ENCODE results near the gene C6orf89. TPM values are rescaled to one million over a fixed set of nuclear protein-coding genes. Genes with fewer than 3 reads are reported as not detected.

Gene C6orf89
- total and polyA plus RNA-seq, 2 of the 13 experiments (the other 11 are each of a cell fraction or from before 2014, with no cell fraction given), result 22.1 to 32.2 TPM

DNA sequence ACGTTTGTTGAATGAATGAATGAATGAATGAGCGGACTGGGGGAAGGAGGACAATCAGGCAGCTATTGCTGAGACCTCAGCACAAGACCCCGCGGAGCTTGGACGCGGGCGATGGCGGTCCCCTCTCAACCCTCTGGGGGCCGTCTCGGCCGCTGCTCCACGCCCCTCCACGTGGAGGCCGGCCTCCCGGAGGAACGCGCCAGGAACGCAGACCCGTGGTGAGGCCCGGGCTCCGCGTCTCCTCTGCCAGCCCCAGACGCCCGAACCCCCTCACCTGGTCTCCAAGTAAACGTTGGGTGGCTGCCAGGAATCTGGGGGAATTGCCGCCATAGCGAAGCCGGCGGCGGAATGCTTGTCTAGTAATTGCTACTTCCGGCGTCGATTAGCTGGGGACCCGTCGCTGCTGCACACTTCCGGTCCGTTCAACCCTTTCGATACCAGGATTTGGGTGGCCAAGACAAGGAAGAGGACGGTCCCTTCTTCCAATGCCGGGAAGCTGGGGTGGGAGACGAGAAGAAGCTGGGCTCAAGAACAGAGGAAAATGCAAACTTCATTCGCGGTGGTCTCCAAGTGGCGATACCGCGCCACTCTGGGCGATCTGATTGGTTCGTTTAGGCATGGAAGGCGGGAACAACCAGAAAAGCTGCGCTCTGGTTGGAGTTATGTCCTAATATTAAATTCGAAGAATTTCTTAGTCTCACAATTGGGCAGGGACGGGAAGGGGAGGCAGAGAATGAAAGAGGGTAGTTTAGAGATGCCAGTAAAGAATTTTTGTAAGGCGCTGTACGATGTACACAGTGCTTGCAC, 11.1 kb upstream of the C6orf89 start, which contains the start of gene PPIL1 (continued):
- TF ChIP-seq, protein P1, sequence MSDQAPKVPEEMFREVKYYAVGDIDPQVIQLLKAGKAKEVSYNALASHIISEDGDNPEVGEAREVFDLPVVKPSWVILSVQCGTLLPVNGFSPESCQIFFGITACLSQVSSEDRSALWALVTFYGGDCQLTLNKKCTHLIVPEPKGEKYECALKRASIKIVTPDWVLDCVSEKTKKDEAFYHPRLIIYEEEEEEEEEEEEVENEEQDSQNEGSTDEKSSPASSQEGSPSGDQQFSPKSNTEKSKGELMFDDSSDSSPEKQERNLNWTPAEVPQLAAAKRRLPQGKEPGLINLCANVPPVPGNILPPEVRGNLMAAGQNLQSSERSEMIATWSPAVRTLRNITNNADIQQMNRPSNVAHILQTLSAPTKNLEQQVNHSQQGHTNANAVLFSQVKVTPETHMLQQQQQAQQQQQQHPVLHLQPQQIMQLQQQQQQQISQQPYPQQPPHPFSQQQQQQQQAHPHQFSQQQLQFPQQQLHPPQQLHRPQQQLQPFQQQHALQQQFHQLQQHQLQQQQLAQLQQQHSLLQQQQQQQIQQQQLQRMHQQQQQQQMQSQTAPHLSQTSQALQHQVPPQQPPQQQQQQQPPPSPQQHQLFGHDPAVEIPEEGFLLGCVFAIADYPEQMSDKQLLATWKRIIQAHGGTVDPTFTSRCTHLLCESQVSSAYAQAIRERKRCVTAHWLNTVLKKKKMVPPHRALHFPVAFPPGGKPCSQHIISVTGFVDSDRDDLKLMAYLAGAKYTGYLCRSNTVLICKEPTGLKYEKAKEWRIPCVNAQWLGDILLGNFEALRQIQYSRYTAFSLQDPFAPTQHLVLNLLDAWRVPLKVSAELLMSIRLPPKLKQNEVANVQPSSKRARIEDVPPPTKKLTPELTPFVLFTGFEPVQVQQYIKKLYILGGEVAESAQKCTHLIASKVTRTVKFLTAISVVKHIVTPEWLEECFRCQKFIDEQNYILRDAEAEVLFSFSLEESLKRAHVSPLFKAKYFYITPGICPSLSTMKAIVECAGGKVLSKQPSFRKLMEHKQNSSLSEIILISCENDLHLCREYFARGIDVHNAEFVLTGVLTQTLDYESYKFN (CRISPR knock-in tag; conservative IDR thresholded peaks at IDR 0.05), result 0 out of 2 replicates have a peak, but pooled peaks have one; percentile 27
- no peak for TF ChIP-seq ZNF367 (CRISPR knock-in tag; IDR thresholded peaks at IDR 0.05; ENCODE audit: borderline replicate concordance)
- TF ChIP-seq CHD2 (IDR thresholded peaks at IDR 0.05; ENCODE audit: low read depth, low read length), result peak; percentile 47; the same call in 1 of the 2 replicates
- TF ChIP-seq ZNF260 (CRISPR knock-in tag; IDR thresholded peaks at IDR 0.05; ENCODE audit: borderline replicate concordance, low read depth), result no peak
- no peak for TF ChIP-seq NCOA5 (CRISPR knock-in tag; IDR thresholded peaks at IDR 0.05)
- peak; percentile 99 for TF ChIP-seq KMT2A (CRISPR knock-in tag; IDR thresholded peaks at IDR 0.05)
- no peak for TF ChIP-seq HMG20B (CRISPR knock-in tag; conservative IDR thresholded peaks at IDR 0.05)
- peak; percentile 78 for TF ChIP-seq ETV5 (CRISPR knock-in tag; IDR thresholded peaks at IDR 0.05; ENCODE audit: borderline replicate concordance)
- TF ChIP-seq, protein P2, sequence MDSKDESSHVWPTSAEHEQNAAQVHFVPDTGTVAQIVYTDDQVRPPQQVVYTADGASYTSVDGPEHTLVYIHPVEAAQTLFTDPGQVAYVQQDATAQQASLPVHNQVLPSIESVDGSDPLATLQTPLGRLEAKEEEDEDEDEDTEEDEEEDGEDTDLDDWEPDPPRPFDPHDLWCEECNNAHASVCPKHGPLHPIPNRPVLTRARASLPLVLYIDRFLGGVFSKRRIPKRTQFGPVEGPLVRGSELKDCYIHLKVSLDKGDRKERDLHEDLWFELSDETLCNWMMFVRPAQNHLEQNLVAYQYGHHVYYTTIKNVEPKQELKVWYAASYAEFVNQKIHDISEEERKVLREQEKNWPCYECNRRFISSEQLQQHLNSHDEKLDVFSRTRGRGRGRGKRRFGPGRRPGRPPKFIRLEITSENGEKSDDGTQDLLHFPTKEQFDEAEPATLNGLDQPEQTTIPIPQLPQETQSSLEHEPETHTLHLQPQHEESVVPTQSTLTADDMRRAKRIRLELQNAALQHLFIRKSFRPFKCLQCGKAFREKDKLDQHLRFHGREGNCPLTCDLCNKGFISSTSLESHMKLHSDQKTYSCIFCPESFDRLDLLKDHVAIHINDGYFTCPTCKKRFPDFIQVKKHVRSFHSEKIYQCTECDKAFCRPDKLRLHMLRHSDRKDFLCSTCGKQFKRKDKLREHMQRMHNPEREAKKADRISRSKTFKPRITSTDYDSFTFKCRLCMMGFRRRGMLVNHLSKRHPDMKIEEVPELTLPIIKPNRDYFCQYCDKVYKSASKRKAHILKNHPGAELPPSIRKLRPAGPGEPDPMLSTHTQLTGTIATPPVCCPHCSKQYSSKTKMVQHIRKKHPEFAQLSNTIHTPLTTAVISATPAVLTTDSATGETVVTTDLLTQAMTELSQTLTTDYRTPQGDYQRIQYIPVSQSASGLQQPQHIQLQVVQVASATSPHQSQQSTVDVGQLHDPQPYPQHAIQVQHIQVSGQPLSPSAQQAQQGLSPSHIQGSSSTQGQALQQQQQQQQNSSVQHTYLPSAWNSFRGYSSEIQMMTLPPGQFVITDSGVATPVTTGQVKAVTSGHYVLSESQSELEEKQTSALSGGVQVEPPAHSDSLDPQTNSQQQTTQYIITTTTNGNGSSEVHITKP (CRISPR knock-in tag; IDR thresholded peaks at IDR 0.05; ENCODE audit: low read depth), result peak; percentile 84
- TF ChIP-seq, protein P3, sequence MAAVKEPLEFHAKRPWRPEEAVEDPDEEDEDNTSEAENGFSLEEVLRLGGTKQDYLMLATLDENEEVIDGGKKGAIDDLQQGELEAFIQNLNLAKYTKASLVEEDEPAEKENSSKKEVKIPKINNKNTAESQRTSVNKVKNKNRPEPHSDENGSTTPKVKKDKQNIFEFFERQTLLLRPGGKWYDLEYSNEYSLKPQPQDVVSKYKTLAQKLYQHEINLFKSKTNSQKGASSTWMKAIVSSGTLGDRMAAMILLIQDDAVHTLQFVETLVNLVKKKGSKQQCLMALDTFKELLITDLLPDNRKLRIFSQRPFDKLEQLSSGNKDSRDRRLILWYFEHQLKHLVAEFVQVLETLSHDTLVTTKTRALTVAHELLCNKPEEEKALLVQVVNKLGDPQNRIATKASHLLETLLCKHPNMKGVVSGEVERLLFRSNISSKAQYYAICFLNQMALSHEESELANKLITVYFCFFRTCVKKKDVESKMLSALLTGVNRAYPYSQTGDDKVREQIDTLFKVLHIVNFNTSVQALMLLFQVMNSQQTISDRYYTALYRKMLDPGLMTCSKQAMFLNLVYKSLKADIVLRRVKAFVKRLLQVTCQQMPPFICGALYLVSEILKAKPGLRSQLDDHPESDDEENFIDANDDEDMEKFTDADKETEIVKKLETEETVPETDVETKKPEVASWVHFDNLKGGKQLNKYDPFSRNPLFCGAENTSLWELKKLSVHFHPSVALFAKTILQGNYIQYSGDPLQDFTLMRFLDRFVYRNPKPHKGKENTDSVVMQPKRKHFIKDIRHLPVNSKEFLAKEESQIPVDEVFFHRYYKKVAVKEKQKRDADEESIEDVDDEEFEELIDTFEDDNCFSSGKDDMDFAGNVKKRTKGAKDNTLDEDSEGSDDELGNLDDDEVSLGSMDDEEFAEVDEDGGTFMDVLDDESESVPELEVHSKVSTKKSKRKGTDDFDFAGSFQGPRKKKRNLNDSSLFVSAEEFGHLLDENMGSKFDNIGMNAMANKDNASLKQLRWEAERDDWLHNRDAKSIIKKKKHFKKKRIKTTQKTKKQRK (IDR thresholded peaks at IDR 0.05; ENCODE audit: low read length), result no peak
- no peak; the same call in 1 of the 2 replicates for TF ChIP-seq ZNF232 (CRISPR knock-in tag; IDR thresholded peaks at IDR 0.05; ENCODE audit: borderline replicate concordance)
- TF ChIP-seq ZNF589 (CRISPR knock-in tag; conservative IDR thresholded peaks at IDR 0.05), result peak; percentile 35; the same call in 1 of the 2 replicates
- TF ChIP-seq, protein P4, sequence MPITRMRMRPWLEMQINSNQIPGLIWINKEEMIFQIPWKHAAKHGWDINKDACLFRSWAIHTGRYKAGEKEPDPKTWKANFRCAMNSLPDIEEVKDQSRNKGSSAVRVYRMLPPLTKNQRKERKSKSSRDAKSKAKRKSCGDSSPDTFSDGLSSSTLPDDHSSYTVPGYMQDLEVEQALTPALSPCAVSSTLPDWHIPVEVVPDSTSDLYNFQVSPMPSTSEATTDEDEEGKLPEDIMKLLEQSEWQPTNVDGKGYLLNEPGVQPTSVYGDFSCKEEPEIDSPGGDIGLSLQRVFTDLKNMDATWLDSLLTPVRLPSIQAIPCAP (CRISPR knock-in tag; IDR thresholded peaks at IDR 0.05; ENCODE audit: low read depth), result no peak

All from HepG2 (cell line).